Transverse colon (tissue), 4 donors: Measurements from ENCODE around the gene ECHDC1. TPM values are rescaled to one million over a fixed set of nuclear protein-coding genes. Genes with fewer than 3 reads are reported as not detected.
A peak's percentile ranks its signal among the peaks of the same experiment; 100 is the strongest.

Experiments used
- DNase-seq: peaks from one replicate; pipeline ENCODE4 v3.0.0-alpha.2; 2019
- H3K27ac ChIP-seq, 4 donors: fragments of 200-600 bp; sonication (generic); 2 replicates each; pipeline ENCODE4 v1.5.1; 2016 to 2018; ENCODE audit warnings: inconsistent platforms in 4 of 4
- H3K27me3 ChIP-seq: fragments of 200-600 bp; sonication (generic); 2 replicates; pipeline ENCODE4 v1.5.1; 2017; ENCODE audit warnings: inconsistent platforms
- H3K36me3 ChIP-seq, 4 donors: fragments of 200-600 bp; sonication (generic); 2 replicates each; pipeline ENCODE4 v1.5.1; 2017 to 2019; ENCODE audit warnings: inconsistent platforms in 4 of 4
- H3K4me1 ChIP-seq, 4 donors: fragments of 200-600 bp; sonication (generic); 2 replicates each; pipeline ENCODE4 v1.5.1; 2017 to 2020; ENCODE audit warnings: inconsistent platforms in 4 of 4
- H3K4me3 ChIP-seq, 4 donors: fragments of 200-600 bp; sonication (generic); 1 replicate in 1 of 4; 2 replicates in 3 of 4; pipeline versions ENCODE4 v1.5.1 to v1.6.1; 2017 to 2019; ENCODE audit warnings: inconsistent platforms in 4 of 4
- H3K9me3 ChIP-seq, 2 donors: fragments of 200-600 bp; sonication (generic); 2 replicates each; pipeline ENCODE4 v1.5.1; 2017 to 2019; ENCODE audit warnings: inconsistent platforms in 2 of 2
- CTCF ChIP-seq, 5 experiments: fragments of 200-600 bp in 3 of 5; fragments of 450-650 bp in 2 of 5; sonication (generic) in 3 of 5; IDR thresholded peaks; 1 replicate in 2 of 5; 2 replicates in 3 of 5; pipeline ENCODE4 v1.5.1; 2016 to 2017; ENCODE audit warnings: antibody characterized with exemption in 5 of 5, inconsistent platforms in 3 of 5, mild to moderate bottlenecking in 2 of 5, moderate library complexity in 1 of 5
- EP300 ChIP-seq: sonication (generic); formaldehyde crosslinking; IDR thresholded peaks from one replicate; pipeline ENCODE4 v1.6.1; 2017; ENCODE audit warnings: antibody characterized with exemption, low read depth
- POLR2A ChIP-seq: fragments of 450-650 bp; IDR thresholded peaks from one replicate; pipeline ENCODE4 v1.6.1; 2016; ENCODE audit warnings: antibody characterized with exemption, mild to moderate bottlenecking, moderate library complexity
- POLR2AphosphoS5 ChIP-seq, 3 donors: sonication (generic); formaldehyde crosslinking; IDR thresholded peaks; one replicate each; pipeline ENCODE4 v1.6.1; 2016; ENCODE audit warnings: antibody characterized with exemption in 3 of 3
- WGBS, 2 donors: methylation state at CpG; one replicate each; pipeline ENCODE4 v1.1.5; 2018; ENCODE audit warnings: low coverage in 1 of 2; 5-methylcytosine and 5-hydroxymethylcytosine counted together
- in situ Hi-C, 4 donors: fragments of 200-750 bp; cut with MboI; loops; one replicate each; pipeline versions ENCODE4 v1.15.0 to v1.15.1; 2017; ENCODE audit warnings: low sequenced_read_pairs in 3 of 4, low pct_ligation_motif_present in 1 of 4, low pct_unique_long_range_greater_than_20kb in 1 of 4
- intact Hi-C: fragments of 100-400 bp; cut with DNase I; formaldehyde crosslinking; loops from one replicate; pipeline ENCODE4 v1.15.1; 2023; ENCODE audit warnings: low total_unique reads
- total RNA-seq, 4 donors: library from RNA; depleted of rRNA; stranded (reverse); fragments of >200 nt; gene quantifications; one replicate each; pipeline ENCODE4 v1.1.0, GENCODE V29; 2016

ECHDC1 gene
- total RNA-seq, 4 donors from 2014 or later: 13.1 to 77.8 (median 59.6) TPM

DNA sequence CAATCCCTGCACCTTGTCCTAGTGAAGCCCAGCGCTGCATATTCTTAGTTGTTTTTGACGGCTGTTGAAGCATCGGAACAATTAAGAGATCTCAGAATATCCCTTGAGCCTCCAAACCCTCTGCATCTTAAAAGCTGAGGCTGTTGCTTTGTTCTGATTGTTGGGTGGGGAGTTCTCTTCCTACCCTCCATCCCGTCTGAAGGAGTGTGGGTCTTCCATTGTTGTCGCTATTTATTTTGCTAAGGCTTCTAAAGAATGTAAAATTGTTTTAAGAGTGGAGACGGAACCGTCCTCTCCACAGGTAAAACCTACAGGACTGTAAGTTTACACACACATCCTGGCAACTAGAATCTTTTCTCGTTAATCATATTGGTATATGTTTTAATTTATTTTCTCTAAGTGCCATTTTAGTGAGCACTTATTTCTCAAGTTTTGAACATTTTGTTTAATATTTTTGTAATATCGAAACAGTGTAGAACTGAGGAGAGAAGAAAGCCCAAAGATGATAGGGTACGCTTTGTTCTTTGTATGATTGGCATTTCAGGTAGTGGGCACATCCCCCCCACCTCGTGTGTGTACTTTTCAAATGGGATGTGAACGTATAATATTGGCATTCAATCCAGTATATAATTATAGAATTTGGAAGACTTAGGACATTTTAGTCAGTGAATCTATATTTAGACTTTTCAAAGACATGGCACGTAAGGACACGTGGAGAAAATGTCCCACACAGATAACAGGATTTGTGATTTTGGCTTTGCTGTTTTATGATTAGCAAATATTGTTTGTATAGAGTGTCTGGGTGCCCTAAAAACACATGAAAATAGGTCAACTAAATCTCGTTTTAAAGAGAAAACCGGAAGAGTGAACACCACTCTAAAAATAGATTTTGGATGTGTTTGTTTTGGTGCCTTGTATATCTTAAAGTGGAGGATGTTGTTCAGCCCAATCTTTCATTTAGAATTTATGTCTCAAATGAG, 75.5 kb downstream of the ECHDC1 start:
- intact Hi-C loops (loop anchor here (10.0 kb wide), 2 partner anchors 463 to 1483 kb away; no protein-coding TSS in a partner anchor), in situ Hi-C loops (no loop called here)
- no peaks in the 10 kb centered on the region for H3K36me3 ChIP-seq
- no peak for DNase-seq
- no peaks in the 10 kb centered on the region for H3K27me3 ChIP-seq
- peak overlapping the region; percentile 74 to 94 (median 86) for H3K4me3 ChIP-seq
- peak overlapping the region; percentile 95 to 97 (median 96) for H3K27ac ChIP-seq
- H3K4me1 ChIP-seq: peaks cover 5 to 41% (median 23%) of the 10 kb centered on the region in 4 donors
- TF ChIP-seq CTCF (IDR thresholded peaks at IDR 0.05): no peak
- 2 to 3% methylated on average over 16 of the region's 16 CpGs for WGBS, 2 donors
- H3K9me3 ChIP-seq: no peaks in the 10 kb centered on the region

DNA sequence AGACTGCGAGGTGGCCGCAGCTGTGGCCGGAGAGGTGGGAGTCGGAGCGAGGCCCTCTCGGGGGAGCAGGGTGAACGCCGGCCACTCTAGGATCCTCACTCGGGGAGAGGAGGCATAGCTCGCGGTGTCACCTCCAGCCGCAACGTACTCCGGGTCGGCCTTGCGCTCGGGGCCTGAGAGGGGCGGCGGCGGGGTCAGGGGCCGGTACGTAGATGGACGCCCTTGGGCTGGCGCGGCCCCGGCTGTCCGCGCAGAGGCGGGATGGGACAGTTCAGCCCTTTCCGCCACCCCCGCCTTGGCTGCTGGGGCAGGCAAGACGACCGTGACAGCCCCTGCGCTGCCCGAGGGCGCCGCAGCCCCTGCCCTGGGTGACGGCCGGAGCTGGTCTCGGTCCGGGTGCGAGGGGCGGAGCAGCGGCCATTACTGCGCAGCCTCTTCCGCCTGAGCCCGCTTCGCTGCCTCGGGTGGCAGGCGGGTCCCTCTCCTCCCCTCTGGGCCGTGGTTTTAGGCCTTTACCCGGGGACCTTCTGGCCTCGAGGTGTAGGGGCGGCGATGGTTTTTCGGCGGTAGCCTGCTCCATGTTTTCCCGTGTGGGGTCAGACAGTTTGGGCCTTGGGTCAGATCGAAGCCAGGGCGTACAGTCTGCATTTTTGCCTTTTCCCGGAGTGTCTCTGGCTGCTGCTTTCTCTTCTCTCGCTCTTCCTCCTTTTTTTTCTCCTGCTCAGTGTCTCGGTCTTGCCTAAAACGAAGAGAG, 76.3 kb downstream of the ECHDC1 start:
- in situ Hi-C loops: no loop called here
- Histone ChIP-seq H3K4me3 (peak overlapping the region; percentile 74 to 94 (median 86)), H3K36me3 (no peaks in the 10 kb centered on the region), H3K27me3 (no peaks in the 10 kb centered on the region), H3K4me1 (peaks cover 5 to 34% (median 19%) of the 10 kb centered on the region in 4 donors), H3K9me3 (no peaks in the 10 kb centered on the region), H3K27ac (peak overlapping the region; percentile 95 to 97 (median 96))
- WGBS, 2 donors: 0 to 1% methylated on average over 7 to 43 of the region's 64 CpGs
- peak; percentile 91 for TF ChIP-seq POLR2A
- TF ChIP-seq EP300: no peak
- no peak for TF ChIP-seq CTCF (IDR thresholded peaks at IDR 0.05)
- TF ChIP-seq POLR2AphosphoS5 (IDR thresholded peaks at IDR 0.05): peak; percentile 92 to 97 (median 94)
- intact Hi-C loops: loop anchor here (10.0 kb wide), 2 partner anchors 462 to 1482 kb away; no protein-coding TSS in a partner anchor
- peak; percentile 56 for DNase-seq

- in situ Hi-C loops (no loop called here), intact Hi-C loops (loop anchor here (10.0 kb wide), 2 partner anchors 462 to 1482 kb away; no protein-coding TSS in a partner anchor)
- no peaks in the 10 kb centered on the region for H3K27me3 ChIP-seq
- WGBS, 2 donors: 0 to 1% methylated on average over 3 to 40 of the region's 40 CpGs
- TF ChIP-seq CTCF (IDR thresholded peaks at IDR 0.05): peak; percentile 70 to 84 (median 74)
- TF ChIP-seq EP300: no peak
- TF ChIP-seq POLR2A: no peak
- TF ChIP-seq POLR2AphosphoS5 (IDR thresholded peaks at IDR 0.05): no peak
- no peaks in the 10 kb centered on the region for H3K9me3 ChIP-seq
- peak; percentile 85 for DNase-seq
- no peaks in the 10 kb centered on the region for H3K36me3 ChIP-seq
- peak within 1 kb of the TSS; percentile 74 to 94 (median 86) for H3K4me3 ChIP-seq
- peak within 1 kb of the TSS; percentile 95 to 97 (median 96) for H3K27ac ChIP-seq
- H3K4me1 ChIP-seq: peaks cover 5 to 34% (median 19%) of the 10 kb centered on the region in 4 donors
These were observed 77.1 kb downstream of the ECHDC1 start, which contains the start of gene RNF146 for GRCh38 chr6:127266178-127266891. TSS of gene RNF146 (plus strand) at chr6:127266864. CDS start at chr6:127280339, 13,475 bp downstream.
